Epithelial cell of alveolus of lung (primary cell): Measurements from ENCODE around the gene RNF183. TPM values are rescaled to one million over a fixed set of nuclear protein-coding genes. Genes with fewer than 3 reads are reported as not detected.

Experiments used
- total RNA-seq: library from RNA; depleted of rRNA; stranded (reverse); fragments of >200 nt; gene quantifications from 2 replicates; pipeline ENCODE4 v1.2.1, GENCODE V29; 2015

RNF183 gene
- not detected in 2 replicates for total RNA-seq

GRCh38 chr9:113302792-113303418 is at the start of gene RNF183:
TSS of gene RNF183 (minus strand) at chr9:113303376. CDS start at chr9:113298184, 5,192 bp downstream.

GRCh38 chr9:113349445-113350094 is 46.4 kb upstream of the RNF183 start, which contains the start of gene BSPRY:
TSS of gene BSPRY (plus strand) at chr9:113349541. CDS start at chr9:113349580, 39 bp downstream.

GRCh38 chr9:113340011-113340699 is 37.0 kb upstream of the RNF183 start, which contains the start of gene WDR31:
TSS of gene WDR31 (minus strand) at chr9:113340275. CDS start at chr9:113332022, 8,253 bp downstream.

GRCh38 chr9:113275157-113276131 is 27.7 kb downstream of the RNF183 start, which contains the start of the genes CDC26 and PRPF4:
TSS of gene CDC26 (minus strand) at chr9:113275572. CDS start at chr9:113272507, 3,065 bp downstream.
TSS of gene PRPF4 (plus strand) at chr9:113275658. CDS start at chr9:113275744, 86 bp downstream.

Other genes with a start within 250 kb of the RNF183 start
- gene ZFP37, start 246.7 kb downstream of the RNF183 start, total RNA-seq: 1.3 and 4.6 TPM in 2 replicates
- gene SLC31A2, start 152.4 kb downstream of the RNF183 start, total RNA-seq: 4.4 and 4.9 TPM in 2 replicates
- 10.1 and 14.0 TPM in 2 replicates for gene FKBP15, start 82.1 kb downstream of the RNF183 start, total RNA-seq
- 29.2 and 37.2 TPM in 2 replicates for gene SLC31A1, start 81.8 kb downstream of the RNF183 start, total RNA-seq
- gene CDC26, start 27.8 kb downstream of the RNF183 start, total RNA-seq: 29.9 and 30.5 TPM in 2 replicates
- 25.1 and 27.9 TPM in 2 replicates for gene PRPF4, start 27.7 kb downstream of the RNF183 start, total RNA-seq
- 0.91 and 1.4 TPM in 2 replicates for gene WDR31, start 36.9 kb upstream of the RNF183 start, total RNA-seq
- 0.26 TPM in 1 of 2 replicates, not detected in the other for gene BSPRY, start 46.2 kb upstream of the RNF183 start, total RNA-seq
- gene HDHD3, start 73.6 kb upstream of the RNF183 start, total RNA-seq: 6.3 and 13.8 TPM in 2 replicates
- gene ALAD, start 97.9 kb upstream of the RNF183 start, total RNA-seq: 7.6 and 14.4 TPM in 2 replicates
- gene POLE3, start 107.3 kb upstream of the RNF183 start, total RNA-seq: 47.8 and 66.2 TPM in 2 replicates
- gene C9orf43, start 107.4 kb upstream of the RNF183 start, total RNA-seq: 0.52 TPM in 1 of 2 replicates, not detected in the other
- gene RGS3, start 160.4 kb upstream of the RNF183 start, total RNA-seq: 23.7 and 36.1 TPM in 2 replicates